AG04449 (cell line): ENCODE measurements around the gene ZMIZ1.

Experiments used
- CTCF ChIA-PET: fragments of 350-600 bp; formaldehyde crosslinking; extraction: SDS; loops from one replicate; lab custom pipeline; 2021; ENCODE audit warnings: antibody characterized with exemption; lab: Yijun Ruan, JAX
- POLR2A ChIA-PET: fragments of 400-600, 350-600 bp; formaldehyde crosslinking; extraction: SDS; loops from one replicate; lab custom pipeline; 2020; ENCODE audit warnings: antibody characterized with exemption, inconsistent platforms; lab: Yijun Ruan, JAX
- DNase-seq: peaks from one replicate; pipeline ENCODE4 v3.0.0-alpha.2; 2010; ENCODE audit warnings: low read depth, low spot score
- H3K4me3 ChIP-seq: 2 replicates; pipeline ENCODE4 v1.5.1; 2011; ENCODE audit warnings: low read depth, mild to moderate bottlenecking, control low read depth, low read length
- TF ChIP-seq, protein P1 (sequence below): IDR thresholded peaks from one replicate; pipeline ENCODE4 v1.5.1; 2011; ENCODE audit warnings: mild to moderate bottlenecking, moderate library complexity, low read length, control low read depth, inconsistent platforms; ENCODE audit not compliant: insufficient read depth; ENCODE audit errors: missing control alignments

Gene ZMIZ1

DNA sequence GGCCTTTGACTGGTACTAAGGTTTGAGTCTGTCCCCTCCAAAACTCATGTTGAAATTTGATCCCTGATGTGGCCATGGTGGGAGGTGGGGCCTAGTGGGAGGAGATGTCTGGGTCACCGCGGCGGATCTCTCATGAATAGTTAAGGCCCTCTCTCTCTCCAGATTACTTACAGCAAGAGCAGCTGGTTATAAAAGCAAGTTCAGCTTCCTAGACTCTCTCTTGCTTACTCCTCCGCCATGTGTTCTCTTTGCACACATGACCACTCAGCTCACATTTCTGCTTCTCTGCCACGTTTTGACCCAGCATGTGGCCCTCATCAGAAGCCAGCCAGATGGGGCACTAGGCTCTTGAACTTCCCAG lies 29.9 kb upstream of the ZMIZ1 start:
- TF ChIP-seq, protein P1, sequence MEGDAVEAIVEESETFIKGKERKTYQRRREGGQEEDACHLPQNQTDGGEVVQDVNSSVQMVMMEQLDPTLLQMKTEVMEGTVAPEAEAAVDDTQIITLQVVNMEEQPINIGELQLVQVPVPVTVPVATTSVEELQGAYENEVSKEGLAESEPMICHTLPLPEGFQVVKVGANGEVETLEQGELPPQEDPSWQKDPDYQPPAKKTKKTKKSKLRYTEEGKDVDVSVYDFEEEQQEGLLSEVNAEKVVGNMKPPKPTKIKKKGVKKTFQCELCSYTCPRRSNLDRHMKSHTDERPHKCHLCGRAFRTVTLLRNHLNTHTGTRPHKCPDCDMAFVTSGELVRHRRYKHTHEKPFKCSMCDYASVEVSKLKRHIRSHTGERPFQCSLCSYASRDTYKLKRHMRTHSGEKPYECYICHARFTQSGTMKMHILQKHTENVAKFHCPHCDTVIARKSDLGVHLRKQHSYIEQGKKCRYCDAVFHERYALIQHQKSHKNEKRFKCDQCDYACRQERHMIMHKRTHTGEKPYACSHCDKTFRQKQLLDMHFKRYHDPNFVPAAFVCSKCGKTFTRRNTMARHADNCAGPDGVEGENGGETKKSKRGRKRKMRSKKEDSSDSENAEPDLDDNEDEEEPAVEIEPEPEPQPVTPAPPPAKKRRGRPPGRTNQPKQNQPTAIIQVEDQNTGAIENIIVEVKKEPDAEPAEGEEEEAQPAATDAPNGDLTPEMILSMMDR: no peak
- no peak overlapping the region for H3K4me3 ChIP-seq
- ChIA-PET CTCF (interaction anchor here (1.7 kb wide), 1 partner anchor 40 kb away, joined by 4 read pairs; no protein-coding TSS in a partner anchor), POLR2A (no interaction called here)
- no peak for DNase-seq

DNA sequence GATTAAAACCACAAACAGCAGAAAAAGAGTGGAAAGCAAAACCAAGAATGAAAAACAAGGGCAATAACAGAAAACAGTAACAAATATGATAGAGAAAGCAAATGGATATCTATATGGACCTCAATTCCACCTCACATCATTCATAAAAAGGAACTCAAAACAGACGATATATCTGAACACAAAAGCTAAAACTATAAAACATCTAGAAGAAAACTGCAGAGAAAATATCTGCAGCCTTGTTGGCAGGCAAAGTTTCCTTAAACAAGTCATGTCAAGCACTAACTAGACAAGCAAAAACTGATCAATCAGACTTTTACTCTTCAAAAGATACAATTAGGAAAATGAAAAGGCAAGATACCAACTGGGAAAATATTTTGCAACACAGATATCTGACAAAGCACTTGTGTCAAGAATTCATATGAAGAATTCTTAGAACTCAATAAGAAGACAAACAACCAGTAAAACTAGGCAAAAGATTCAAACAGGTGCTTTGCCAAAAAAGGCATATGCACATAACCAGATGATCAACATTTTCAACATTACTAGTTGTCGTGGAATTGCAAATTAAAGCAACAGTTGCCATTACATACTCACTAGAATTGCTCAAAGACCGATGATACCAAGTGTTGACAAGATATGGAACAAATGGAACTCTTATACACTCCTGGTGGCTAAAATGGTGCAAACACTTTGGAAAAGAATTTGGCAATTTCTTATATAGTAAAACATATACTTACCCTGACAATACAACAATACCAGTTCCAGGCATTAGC lies 25.9 kb upstream of the ZMIZ1 start:
- CTCF ChIA-PET: no interaction called here
- POLR2A ChIA-PET: no interaction called here
- no peak for DNase-seq
- no peak overlapping the region for H3K4me3 ChIP-seq
- TF ChIP-seq, protein P1: no peak

DNA sequence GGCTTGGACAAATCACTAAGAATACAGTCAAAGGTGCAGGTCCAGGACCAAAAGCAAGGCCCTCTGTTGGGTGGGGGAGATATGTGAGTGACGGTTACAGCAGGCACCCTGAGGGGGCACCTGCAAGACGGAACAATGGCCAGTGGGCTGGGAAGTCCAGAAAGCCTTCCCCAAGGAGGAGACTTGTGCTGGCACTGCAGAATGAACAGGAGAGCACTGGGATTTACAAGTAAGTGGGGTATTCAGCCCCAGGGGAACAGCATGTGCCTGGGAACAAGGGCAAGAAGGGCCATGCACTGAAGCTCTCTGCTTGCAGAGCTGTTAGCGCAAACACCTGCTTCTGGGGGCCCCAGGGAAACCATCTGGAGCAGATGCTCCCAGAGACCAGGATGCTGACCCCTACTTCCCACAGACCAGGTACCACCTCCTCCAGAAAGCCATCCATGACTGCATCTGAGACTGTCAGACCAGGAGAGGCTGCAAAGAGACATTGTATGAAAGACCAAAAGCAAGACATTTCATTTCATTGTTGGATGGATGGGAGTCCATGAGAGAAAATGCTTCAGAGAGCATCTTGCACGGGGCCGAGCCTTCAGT lies 24.6 kb upstream of the ZMIZ1 start:
- no peak overlapping the region for H3K4me3 ChIP-seq
- POLR2A ChIA-PET: no interaction called here
- no peak for DNase-seq
- TF ChIP-seq, protein P1: no peak
- CTCF ChIA-PET: no interaction called here

DNA sequence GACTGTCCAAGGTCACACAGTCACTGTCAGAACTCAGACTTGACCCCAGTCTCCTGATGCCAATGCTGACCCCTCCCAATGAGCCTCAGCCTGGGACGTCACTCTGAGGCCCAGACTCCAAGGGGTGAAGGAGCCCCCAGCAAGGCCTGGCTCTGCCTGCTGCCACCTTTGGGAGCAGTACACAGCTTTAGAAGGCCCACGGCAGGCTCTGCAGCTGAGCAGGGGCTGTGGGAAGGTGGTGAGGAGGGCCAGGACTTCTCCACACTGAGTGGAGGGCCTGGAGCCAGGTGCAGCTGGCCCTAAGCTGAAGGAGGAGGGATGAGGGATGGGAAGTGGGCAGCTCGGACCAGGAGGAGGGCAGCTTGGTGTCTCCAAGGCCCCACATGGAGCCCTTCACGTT lies 23.9 kb upstream of the ZMIZ1 start:
- TF ChIP-seq, protein P1: no peak
- H3K4me3 ChIP-seq: no peak overlapping the region
- ChIA-PET POLR2A (no interaction called here), CTCF (no interaction called here)
- no peak for DNase-seq

DNA sequence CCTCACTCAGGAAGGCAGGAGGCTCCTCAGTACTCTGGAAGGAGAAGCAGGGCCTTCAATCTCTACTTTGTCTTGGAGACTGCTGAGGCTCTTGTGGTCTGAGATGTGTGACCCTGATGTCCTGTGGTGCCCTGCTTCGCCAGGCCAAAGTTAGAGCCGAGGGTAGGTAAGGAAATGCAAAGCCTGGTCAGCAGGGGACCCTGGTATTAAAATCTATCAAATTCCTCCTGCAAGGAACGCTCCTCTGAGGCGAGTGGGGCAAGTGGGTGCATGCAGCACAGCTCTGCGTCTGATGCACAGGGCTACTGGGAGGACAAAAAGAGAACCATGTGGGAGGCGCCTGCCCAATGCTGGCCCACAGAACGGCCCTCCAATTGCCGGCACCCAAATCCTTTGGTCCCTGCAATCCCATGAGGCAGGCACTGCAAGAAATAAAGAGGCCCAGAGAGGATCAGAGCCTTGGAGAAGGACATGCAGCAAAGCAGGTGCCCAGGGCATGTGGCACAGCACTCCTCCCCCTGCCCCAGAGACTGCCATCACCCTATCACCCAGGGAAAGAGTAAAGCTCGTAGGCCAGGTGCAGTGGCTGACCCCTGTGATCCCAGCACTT lies 23.1 kb upstream of the ZMIZ1 start:
- H3K4me3 ChIP-seq: no peak overlapping the region
- DNase-seq: no peak
- TF ChIP-seq, protein P1: no peak
- CTCF ChIA-PET: no interaction called here
- POLR2A ChIA-PET: no interaction called here

DNA sequence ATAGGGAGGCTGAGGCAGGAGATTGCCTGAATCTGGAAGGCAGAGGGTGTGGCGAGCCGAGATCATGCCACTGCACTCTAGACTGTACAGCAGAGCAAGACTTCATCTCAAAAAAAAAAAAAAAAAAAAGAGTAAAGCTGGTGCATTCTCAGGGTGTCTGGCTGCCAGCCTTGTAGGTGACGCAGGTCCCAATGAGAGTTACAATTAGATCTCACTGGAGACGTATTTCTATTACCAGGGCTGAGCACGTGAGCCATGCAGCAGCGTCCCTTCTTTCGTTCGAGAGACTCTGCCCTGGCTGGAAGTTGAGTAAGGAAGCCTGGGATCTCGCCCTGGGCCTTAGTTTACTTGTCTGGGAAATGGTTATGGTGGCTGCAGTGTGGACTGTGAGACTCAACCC lies 22.4 kb upstream of the ZMIZ1 start:
- no peak for DNase-seq
- CTCF ChIA-PET: no interaction called here
- POLR2A ChIA-PET: no interaction called here
- TF ChIP-seq, protein P1: no peak
- H3K4me3 ChIP-seq: no peak overlapping the region
